Parathyroid adenoma (tissue), 2 donors: Measurements from ENCODE around the gene CKS1B.

Experiments
- H2AFZ ChIP-seq: fragments of 300-600 bp; sonication (generic); one replicate; pipeline ENCODE4 v1.7.0; 2017; ENCODE audit warnings: antibody characterized with exemption, mild to moderate bottlenecking
- H3K27ac ChIP-seq: fragments of 300-600 bp; sonication (generic); one replicate; pipeline ENCODE4 v1.7.0; 2017
- H3K27me3 ChIP-seq: fragments of 300-600 bp; sonication (generic); one replicate; pipeline ENCODE4 v1.7.0; 2017; ENCODE audit warnings: low read length; ENCODE audit not compliant: control insufficient read depth, insufficient read depth
- H3K36me3 ChIP-seq: fragments of 300-600 bp; sonication (generic); one replicate; pipeline ENCODE4 v1.7.0; 2017; ENCODE audit warnings: low read length; ENCODE audit not compliant: control insufficient read depth, insufficient read depth
- H3K4me1 ChIP-seq: fragments of 300-600 bp; sonication (generic); one replicate; pipeline ENCODE4 v1.7.0; 2017; ENCODE audit warnings: control low read depth
- H3K4me2 ChIP-seq: fragments of 300-600 bp; sonication (generic); one replicate; pipeline ENCODE4 v1.7.0; 2017; ENCODE audit warnings: low read length
- H3K4me3 ChIP-seq: fragments of 300-600 bp; sonication (generic); one replicate; pipeline ENCODE4 v1.7.0; 2017; ENCODE audit warnings: low read depth, low read length
- H3K79me2 ChIP-seq: fragments of 300-600 bp; sonication (generic); one replicate; pipeline ENCODE4 v1.7.0; 2017; ENCODE audit warnings: control low read depth
- H3K9ac ChIP-seq: fragments of 300-600 bp; sonication (generic); one replicate; pipeline ENCODE4 v1.7.0; 2017; ENCODE audit warnings: mild to moderate bottlenecking
- H3K9me3 ChIP-seq: fragments of 300-600 bp; sonication (generic); one replicate; pipeline ENCODE4 v1.7.0; 2017; ENCODE audit warnings: low read length; ENCODE audit not compliant: control insufficient read depth
- CTCF ChIP-seq: fragments of 300-600 bp; sonication (generic); IDR thresholded peaks from one replicate; pipeline ENCODE4 v1.7.0; 2017; ENCODE audit warnings: antibody characterized with exemption, mild to moderate bottlenecking
- donor health status: primary hyperparathyroidism.

CKS1B gene

DNA sequence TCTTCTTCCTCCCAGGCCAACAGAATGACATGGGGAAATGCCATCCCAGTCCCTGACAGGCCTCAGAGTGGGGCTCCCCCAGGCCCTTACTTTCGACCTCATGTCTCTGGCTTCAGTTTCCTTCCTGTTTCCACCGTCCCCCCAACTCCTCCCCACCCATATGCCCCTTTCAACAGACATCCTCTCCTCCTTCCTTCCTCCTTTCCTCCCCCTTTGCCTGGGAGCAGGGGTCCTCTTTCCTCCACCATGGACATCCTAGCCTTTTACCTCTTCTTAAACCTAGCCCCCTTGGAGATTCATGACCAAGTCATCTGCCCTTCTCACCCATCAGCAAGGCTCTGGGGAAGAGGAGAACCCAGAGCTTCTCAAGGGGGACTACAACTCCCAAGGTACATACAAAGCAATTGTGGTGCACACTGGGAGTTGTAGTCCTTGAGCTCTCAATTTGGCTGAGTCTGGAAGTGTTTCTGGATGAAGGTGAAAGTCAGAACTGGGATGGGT is 32.2 kb downstream of the CKS1B start:
- H3K27ac ChIP-seq = no peak overlapping the region
- H2AFZ ChIP-seq = no peak overlapping the region
- H3K4me3 ChIP-seq = no peak overlapping the region
- peaks cover 10% of the 10 kb centered on the region for H3K4me1 ChIP-seq
- H3K9ac ChIP-seq = no peak overlapping the region
- H3K36me3 ChIP-seq = no peaks in the 10 kb centered on the region
- H3K4me2 ChIP-seq = no peak overlapping the region
- no peaks in the 10 kb centered on the region for H3K9me3 ChIP-seq
- no peaks in the 10 kb centered on the region for H3K27me3 ChIP-seq
- TF ChIP-seq CTCF = no peak
- H3K79me2 ChIP-seq = peaks cover 7% of the 10 kb centered on the region

DNA sequence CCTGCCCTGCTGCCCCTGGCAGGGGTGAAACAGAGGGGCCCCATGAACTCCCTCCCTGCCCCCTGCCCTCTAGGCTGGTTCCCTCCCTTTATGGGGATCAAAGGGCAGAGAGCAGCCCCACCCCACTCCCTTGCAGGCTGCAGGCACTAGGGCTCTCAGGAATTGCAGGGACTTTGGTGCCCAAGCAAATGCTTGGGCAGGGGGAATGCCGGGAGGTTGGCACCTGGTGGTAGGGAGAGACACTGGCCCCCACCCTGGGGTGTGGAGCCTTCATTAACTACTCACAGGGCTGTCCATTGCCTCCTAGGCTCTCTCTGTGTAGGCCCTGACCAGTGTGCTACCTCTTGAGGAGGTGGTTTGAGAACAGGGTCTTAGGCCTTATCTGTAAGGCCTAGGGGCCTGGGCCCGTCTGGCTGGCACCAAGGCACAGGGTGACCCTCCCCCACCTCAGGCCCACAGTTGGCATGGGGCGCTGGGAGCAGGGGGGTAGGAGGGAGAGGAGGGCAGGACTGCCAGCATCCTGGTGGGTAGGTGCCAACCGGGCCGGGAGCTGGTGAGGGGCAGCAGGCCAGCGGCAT is 32.9 kb downstream of the CKS1B start:
- Histone ChIP-seq H3K79me2 (peaks cover 7% of the 10 kb centered on the region), H3K27me3 (no peaks in the 10 kb centered on the region), H3K9me3 (no peaks in the 10 kb centered on the region), H3K36me3 (no peaks in the 10 kb centered on the region), H2AFZ (no peak overlapping the region), H3K4me1 (peaks cover 12% of the 10 kb centered on the region), H3K4me3 (no peak overlapping the region), H3K9ac (no peak overlapping the region), H3K27ac (no peak overlapping the region), H3K4me2 (no peak overlapping the region)
- TF ChIP-seq CTCF = no peak

DNA sequence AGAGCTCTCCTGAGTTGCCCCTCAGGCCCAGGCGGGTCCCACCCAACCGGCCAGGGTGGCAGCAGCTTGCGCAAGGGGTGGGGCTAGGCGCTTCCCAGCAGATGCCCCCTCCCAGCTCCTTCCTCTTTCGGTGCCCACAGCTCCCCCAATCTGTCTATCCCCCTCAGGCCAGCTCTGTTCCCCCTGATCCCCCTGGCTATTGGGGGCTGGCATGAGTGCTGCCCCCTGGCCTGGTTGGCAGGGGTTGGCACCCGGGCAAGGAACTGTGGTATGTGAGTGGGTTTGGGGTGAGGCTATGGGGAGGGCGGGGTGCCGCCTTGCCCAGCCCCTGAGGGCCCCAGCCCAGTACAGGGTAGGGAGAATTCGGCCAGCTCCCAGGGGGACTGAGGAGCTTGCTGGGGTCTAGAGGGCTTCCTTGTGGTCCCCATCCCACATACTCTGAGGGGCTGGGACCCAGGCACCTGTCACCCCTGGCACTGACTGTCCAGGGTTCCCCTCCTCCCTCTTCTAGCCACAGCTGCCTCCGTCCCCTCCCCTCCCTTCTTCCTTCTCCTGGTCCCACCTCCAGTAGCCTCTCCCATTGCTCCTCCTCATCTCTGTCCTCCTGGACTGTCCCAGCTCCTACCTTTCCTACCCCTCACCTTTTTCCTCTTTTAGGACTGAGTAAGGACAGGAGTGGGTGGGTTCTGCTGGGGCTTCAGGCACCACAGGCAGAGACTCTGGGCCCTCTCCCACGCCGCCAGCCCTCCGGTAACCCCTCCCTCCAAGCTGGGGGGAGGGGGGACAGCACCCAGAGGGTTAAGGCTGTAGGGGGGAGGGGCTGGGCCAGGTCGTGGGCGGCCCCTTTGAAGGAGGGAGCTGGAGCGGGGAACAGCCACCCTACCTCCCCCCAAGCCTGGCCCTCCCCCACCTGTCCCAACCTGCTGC is 33.8 kb downstream of the CKS1B start:
- Histone ChIP-seq H3K4me1 (peaks cover 16% of the 10 kb centered on the region), H3K4me2 (peak overlapping the region; percentile 19), H3K9ac (no peak overlapping the region), H3K9me3 (no peaks in the 10 kb centered on the region), H2AFZ (no peak overlapping the region), H3K79me2 (peaks cover 7% of the 10 kb centered on the region), H3K27ac (peak overlapping the region; percentile 32), H3K36me3 (no peaks in the 10 kb centered on the region), H3K4me3 (no peak overlapping the region), H3K27me3 (no peaks in the 10 kb centered on the region)
- no peak for TF ChIP-seq CTCF

DNA sequence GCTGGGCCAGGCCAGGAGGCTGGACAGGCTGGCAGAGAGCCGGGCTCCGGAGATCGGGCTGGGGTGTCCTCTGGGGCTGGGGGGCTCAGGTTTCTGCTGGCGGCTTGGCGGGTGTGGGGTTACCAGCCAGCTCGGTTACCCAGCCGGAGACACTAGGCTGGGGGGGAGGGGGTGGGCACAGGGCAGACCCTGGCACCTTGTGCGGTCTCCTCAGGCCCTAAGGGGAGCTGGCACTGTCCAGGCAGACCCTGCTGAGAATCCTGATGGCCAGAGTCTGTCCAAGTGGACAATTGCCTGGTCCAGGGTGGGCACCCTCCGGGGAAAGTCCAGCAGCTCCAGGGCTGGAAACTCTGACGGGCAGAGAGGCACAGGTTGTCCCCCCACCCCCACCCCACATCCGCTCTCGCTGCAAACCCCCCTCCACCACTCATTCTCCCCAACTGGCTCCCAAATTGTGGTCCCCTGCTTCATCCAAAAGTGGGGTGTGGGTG is 34.8 kb downstream of the CKS1B start:
- Histone ChIP-seq H3K27ac (no peak overlapping the region), H3K9ac (no peak overlapping the region), H3K4me3 (no peak overlapping the region)

More for the DNA sequence above, 34.8 kb downstream of the CKS1B start:
- Histone ChIP-seq H3K36me3 (no peaks in the 10 kb centered on the region), H3K79me2 (peaks cover 6% of the 10 kb centered on the region), H3K4me2 (no peak overlapping the region), H3K9me3 (no peaks in the 10 kb centered on the region), H2AFZ (no peak overlapping the region), H3K4me1 (peaks cover 20% of the 10 kb centered on the region), H3K27me3 (no peaks in the 10 kb centered on the region)
- TF ChIP-seq CTCF = no peak
